ENCODE measurements around the gene GPA33. TPM values are rescaled to one million over a fixed set of nuclear protein-coding genes. Genes with fewer than 3 reads are reported as not detected.

The GPA33 gene
- total and polyA plus RNA-seq, 5 donors: 0.11 to 0.36 (median 0.23) TPM; not detected in 1

DNA sequence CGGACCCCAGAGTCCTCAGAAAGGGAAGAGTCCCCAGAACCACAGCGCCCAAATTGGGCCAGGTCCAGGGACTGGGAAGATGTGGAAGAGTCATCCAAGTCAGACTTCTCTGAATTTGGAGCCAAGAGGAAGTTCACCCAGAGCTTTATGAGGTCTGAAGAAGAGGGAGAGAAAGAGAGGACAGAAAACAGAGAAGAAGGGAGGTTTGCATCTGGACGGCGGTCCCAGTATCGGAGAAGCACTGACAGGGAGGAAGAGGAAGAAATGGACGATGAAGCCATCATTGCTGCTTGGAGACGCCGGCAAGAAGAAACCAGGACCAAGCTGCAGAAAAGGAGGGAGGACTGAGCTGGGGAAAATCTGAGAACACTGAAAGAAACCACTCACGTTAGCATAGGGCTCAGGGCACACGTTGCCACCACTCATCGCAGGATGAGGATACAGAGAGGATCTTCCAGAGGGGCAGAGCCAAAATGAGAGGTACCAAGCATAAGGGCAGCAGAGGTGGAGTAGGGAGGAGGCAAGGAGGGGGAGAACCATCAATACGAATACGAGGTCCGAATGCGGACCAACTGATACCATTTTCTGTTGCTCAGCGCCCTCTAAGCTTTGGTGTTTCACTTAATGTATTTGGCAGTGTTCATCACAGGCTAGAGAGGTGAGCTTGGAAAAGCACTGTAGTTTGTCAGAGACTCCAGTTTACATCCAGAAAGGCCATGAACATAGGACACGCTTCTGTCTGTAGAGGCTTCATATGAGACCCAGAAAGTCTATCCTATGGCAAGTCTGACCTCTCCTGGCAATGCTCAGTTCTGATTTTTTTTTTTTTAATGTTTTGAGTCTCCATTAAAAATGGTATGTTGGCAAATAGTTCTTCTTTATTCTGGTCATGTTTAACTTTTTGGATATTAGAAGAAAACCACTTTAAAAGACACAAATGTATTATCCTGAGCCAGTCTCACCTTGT is 38.4 kb upstream of the GPA33 start:
- Histone ChIP-seq H3K27me3 (ENCODE audit: control insufficient read depth, insufficient read depth) (no peaks in the 10 kb centered on the region), H3K4me1 (ENCODE audit: control insufficient read depth, insufficient read depth, low read length) (no peaks in the 10 kb centered on the region), H3K27ac (ENCODE audit: low read length) (no peak overlapping the region), H3K9me3 (ENCODE audit: control insufficient read depth, low read length) (no peaks in the 10 kb centered on the region), H3K4me3 (ENCODE audit: low read length) (no peak overlapping the region)
- peak in 1 of 3 donors; percentile 39 for DNase-seq
- WGBS: 77% methylated on average over 17 of the region's 17 CpGs
- no peak for ATAC-seq
- intact Hi-C loops (cut with DNase I): loop anchor here in 1 of 4 donors (5.0 kb wide), 1 partner anchor 51 kb away; no protein-coding TSS in a partner anchor

DNA sequence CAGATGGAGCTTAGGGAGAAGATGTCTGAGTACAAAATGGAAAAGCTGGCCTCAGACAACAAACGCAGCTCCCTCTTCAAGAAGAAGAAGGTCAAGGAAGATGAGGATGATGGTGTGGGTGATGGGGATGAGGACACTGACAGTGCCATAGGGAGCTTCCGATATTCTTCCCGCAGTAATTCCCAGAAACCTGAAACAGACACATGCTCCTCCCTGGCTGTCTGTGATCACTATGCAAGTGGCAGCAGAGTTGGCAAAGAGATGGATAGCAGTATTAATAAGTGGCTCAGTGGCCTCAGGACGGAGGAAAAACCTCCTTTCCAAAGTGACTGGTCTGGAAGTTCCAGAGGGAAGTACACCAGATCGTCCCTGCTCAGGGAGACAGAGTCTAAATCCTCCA is 37.5 kb upstream of the GPA33 start:
- WGBS: 86% methylated on average over 5 of the region's 5 CpGs
- Histone ChIP-seq H3K4me1 (ENCODE audit: control insufficient read depth, insufficient read depth, low read length) (no peaks in the 10 kb centered on the region), H3K27me3 (ENCODE audit: control insufficient read depth, insufficient read depth) (no peaks in the 10 kb centered on the region), H3K27ac (ENCODE audit: low read length) (no peak overlapping the region), H3K9me3 (ENCODE audit: control insufficient read depth, low read length) (no peaks in the 10 kb centered on the region), H3K4me3 (ENCODE audit: low read length) (no peak overlapping the region)
- ATAC-seq (no peak), DNase-seq (no peak)
- intact Hi-C loops (cut with DNase I): loop anchor here in 1 of 4 donors (5.0 kb wide), 1 partner anchor 50 kb away; no protein-coding TSS in a partner anchor

DNA sequence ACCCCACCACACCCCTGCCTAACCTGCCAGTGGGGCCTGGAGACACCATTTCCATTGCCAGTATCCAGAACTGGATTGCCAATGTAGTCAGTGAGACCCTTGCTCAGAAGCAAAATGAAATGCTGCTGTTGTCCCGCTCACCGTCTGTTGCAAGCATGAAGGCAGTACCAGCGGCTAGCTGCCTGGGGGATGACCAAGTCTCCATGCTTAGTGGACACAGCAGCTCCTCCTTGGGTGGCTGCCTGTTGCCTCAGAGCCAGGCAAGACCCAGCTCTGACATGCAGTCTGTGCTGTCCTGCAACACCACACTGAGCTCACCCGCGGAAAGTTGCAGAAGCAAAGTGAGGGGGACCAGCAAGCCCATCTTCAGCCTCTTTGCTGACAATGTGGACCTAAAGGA is 37.1 kb upstream of the GPA33 start:
- 94% methylated on average over 5 of the region's 5 CpGs for WGBS
- intact Hi-C loops (cut with DNase I): loop anchor here in 1 of 4 donors (5.0 kb wide), 1 partner anchor 50 kb away; no protein-coding TSS in a partner anchor
- no peaks in the 10 kb centered on the region for H3K4me1 ChIP-seq (ENCODE audit: control insufficient read depth, insufficient read depth, low read length)
- H3K9me3 ChIP-seq (ENCODE audit: control insufficient read depth, low read length): no peaks in the 10 kb centered on the region
- H3K27me3 ChIP-seq (ENCODE audit: control insufficient read depth, insufficient read depth): no peaks in the 10 kb centered on the region
- H3K27ac ChIP-seq (ENCODE audit: low read length): no peak overlapping the region
- DNase-seq: peak in 1 of 3 donors; percentile 41
- no peak overlapping the region for H3K4me3 ChIP-seq (ENCODE audit: low read length)
- ATAC-seq: no peak

DNA sequence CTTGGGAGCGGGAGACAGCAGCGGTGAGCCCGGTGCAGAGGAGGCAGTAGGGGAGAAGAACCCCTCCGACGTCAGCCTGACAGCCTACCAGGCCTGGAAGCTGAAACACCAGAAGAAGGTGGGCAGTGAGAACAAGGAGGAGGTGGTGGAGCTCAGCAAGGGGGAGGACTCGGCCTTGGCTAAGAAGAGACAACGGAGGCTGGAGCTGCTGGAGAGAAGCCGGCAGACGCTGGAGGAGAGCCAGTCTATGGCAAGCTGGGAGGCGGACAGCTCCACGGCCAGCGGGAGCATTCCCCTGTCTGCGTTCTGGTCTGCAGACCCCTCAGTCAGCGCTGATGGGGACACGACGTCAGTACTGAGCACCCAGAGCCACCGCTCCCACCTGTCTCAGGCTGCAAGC is 36.6 kb upstream of the GPA33 start:
- DNase-seq: peak in 2 of 3 donors; percentile 41 to 46
- 75% methylated on average over 17 of the region's 17 CpGs for WGBS
- Histone ChIP-seq H3K9me3 (ENCODE audit: control insufficient read depth, low read length) (no peaks in the 10 kb centered on the region), H3K27ac (ENCODE audit: low read length) (no peak overlapping the region), H3K27me3 (ENCODE audit: control insufficient read depth, insufficient read depth) (no peaks in the 10 kb centered on the region), H3K4me3 (ENCODE audit: low read length) (no peak overlapping the region), H3K4me1 (ENCODE audit: control insufficient read depth, insufficient read depth, low read length) (no peaks in the 10 kb centered on the region)
- intact Hi-C loops (cut with DNase I): loop anchor here in 1 of 4 donors (5.0 kb wide), 1 partner anchor 50 kb away; no protein-coding TSS in a partner anchor
- peak in 1 of 2 donors; percentile 7 for ATAC-seq

DNA sequence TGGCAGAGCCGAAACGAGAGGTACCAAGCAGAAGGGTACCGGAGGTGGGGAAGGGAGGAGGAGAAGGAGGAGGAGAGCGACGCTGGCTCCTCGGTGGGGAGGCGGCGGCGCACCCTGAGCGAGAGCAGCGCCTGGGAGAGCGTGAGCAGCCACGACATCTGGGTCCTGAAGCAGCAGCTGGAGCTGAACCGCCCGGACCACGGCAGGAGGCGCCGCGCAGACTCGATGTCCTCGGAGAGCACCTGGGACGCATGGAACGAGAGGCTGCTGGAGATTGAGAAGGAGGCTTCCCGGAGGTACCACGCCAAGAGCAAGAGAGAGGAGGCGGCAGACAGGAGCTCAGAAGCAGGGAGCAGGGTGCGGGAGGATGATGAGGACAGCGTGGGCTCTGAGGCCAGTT is 36.1 kb upstream of the GPA33 start:
- Histone ChIP-seq H3K4me1 (ENCODE audit: control insufficient read depth, insufficient read depth, low read length) (no peaks in the 10 kb centered on the region), H3K27ac (ENCODE audit: low read length) (no peak overlapping the region), H3K4me3 (ENCODE audit: low read length) (no peak overlapping the region), H3K27me3 (ENCODE audit: control insufficient read depth, insufficient read depth) (no peaks in the 10 kb centered on the region), H3K9me3 (ENCODE audit: control insufficient read depth, low read length) (no peaks in the 10 kb centered on the region)
- WGBS: 89% methylated on average over 28 of the region's 28 CpGs
- intact Hi-C loops (cut with DNase I): loop anchor here in 1 of 4 donors (5.0 kb wide), 1 partner anchor 49 kb away; no protein-coding TSS in a partner anchor
- no peak for ATAC-seq
- peak in 1 of 3 donors; percentile 46 for DNase-seq

DNA sequence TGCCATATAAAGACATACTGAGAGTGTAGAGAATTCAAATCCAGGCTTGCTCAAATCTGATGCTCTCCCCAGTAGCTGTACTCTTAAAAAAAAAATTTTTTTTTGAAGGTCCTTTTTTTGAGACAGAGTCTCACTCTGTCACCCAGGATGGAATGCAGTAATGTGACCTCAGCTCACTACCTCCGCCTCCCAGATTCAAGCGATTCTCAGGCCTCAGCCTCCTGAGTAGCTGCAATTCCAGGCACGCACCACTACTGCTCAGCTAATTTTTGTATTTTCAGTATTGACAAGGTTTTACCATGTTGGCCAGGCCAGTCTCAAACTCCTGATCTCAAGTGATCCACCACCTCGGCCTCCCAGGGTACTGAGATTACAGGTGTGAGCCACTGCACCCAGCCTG is 32.4 kb upstream of the GPA33 start:
- Histone ChIP-seq H3K27ac (ENCODE audit: low read length) (no peak overlapping the region), H3K4me3 (ENCODE audit: low read length) (no peak overlapping the region), H3K27me3 (ENCODE audit: control insufficient read depth, insufficient read depth) (no peaks in the 10 kb centered on the region), H3K4me1 (ENCODE audit: control insufficient read depth, insufficient read depth, low read length) (no peaks in the 10 kb centered on the region), H3K9me3 (ENCODE audit: control insufficient read depth, low read length) (no peaks in the 10 kb centered on the region)
- intact Hi-C loops (cut with DNase I): no loop called here
- ATAC-seq (no peak), DNase-seq (no peak)
- WGBS: 90% methylated on average over 4 of the region's 4 CpGs

DNA sequence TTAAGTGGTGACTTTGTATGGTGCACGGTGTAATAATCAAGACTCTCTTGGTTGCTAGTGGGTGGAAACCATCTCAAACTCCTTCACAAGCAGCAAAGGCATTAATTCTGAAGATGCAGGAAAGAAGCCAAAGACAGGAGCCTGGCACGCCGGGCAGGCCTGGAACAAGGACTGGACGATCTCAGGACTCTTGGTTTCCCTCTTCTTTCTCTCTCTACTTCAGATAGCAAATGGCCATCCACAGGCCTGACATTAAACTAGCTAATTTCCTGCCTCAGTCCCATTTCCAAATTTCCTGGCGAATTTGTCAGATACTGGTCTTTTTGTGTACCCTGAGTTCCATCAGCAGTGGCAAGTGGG is 31.9 kb upstream of the GPA33 start:
- Histone ChIP-seq H3K27ac (ENCODE audit: low read length) (no peak overlapping the region), H3K27me3 (ENCODE audit: control insufficient read depth, insufficient read depth) (no peaks in the 10 kb centered on the region), H3K9me3 (ENCODE audit: control insufficient read depth, low read length) (no peaks in the 10 kb centered on the region), H3K4me1 (ENCODE audit: control insufficient read depth, insufficient read depth, low read length) (no peaks in the 10 kb centered on the region), H3K4me3 (ENCODE audit: low read length) (no peak overlapping the region)
- 73% methylated on average over 5 of the region's 5 CpGs for WGBS
- no peak for ATAC-seq
- intact Hi-C loops (cut with DNase I): no loop called here
- DNase-seq: no peak

DNA sequence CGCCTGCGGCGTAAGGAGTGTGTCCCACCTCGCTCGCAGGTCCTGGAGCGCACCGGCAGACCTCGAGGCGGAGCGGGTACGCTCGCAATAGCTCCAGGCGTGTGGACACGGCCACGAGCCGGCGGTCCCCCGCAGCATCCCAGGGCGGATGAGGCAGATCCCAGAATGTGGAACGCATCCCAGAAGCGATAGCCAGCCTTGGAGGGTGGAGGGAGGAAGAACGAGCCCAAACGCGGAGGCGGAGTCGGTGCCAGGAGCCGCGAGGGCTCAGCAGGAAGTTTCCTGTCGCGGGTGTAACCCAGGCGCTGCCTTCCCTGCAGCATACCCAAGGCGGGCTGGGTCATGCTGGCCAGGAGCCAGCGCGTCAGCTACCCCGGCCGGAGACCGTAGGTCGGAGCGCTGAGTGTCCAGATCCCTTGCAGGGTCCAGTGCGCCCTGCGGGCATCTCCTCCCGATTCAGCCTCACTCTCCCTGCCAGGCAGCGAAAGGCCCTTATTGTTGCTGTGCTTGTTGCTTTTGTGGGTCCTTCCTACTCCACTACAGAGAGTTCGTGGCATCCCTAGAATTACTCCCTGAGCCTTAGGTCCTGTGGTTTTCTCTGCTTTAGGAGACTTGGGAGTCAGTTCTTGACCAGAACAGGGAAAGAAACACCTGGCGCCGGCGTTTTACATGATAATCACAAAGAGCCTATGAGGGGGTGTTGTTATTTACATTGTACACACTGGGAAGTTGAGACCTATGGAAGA is 31.4 kb upstream of the GPA33 start:
- Histone ChIP-seq H3K4me1 (ENCODE audit: control insufficient read depth, insufficient read depth, low read length) (no peaks in the 10 kb centered on the region), H3K9me3 (ENCODE audit: control insufficient read depth, low read length) (no peaks in the 10 kb centered on the region), H3K27me3 (ENCODE audit: control insufficient read depth, insufficient read depth) (no peaks in the 10 kb centered on the region), H3K27ac (ENCODE audit: low read length) (no peak overlapping the region), H3K4me3 (ENCODE audit: low read length) (no peak overlapping the region)
- 26% methylated on average over 47 of the region's 47 CpGs for WGBS
- intact Hi-C loops (cut with DNase I): no loop called here
- DNase-seq: peak; percentile 53 to 81 (median 77)
- ATAC-seq: peak; percentile 55 to 72

DNA sequence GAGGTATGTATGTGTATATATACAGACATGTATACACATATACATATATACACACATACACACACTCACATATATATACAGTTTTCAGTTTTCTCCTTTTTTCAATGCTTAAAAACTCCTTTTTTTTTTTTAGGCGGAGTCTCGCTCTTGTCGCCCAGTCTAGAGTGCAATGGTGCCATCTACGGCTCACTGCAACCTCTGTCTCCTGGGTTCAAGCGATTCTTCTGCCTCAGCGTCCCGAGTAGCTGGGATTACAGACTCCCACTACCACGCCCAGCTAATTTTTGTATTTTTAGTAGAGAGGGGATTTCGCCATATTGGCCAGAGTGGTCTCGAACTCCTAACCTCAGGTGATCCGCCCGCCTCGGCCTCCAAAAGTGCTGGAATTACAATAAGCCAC is 30.7 kb upstream of the GPA33 start:
- ATAC-seq: no peak
- Histone ChIP-seq H3K27me3 (ENCODE audit: control insufficient read depth, insufficient read depth) (no peaks in the 10 kb centered on the region), H3K27ac (ENCODE audit: low read length) (no peak overlapping the region), H3K4me3 (ENCODE audit: low read length) (no peak overlapping the region), H3K9me3 (ENCODE audit: control insufficient read depth, low read length) (no peaks in the 10 kb centered on the region), H3K4me1 (ENCODE audit: control insufficient read depth, insufficient read depth, low read length) (no peaks in the 10 kb centered on the region)
- 58% methylated on average over 13 of the region's 13 CpGs for WGBS
- intact Hi-C loops (cut with DNase I): no loop called here
- DNase-seq: no peak

DNA sequence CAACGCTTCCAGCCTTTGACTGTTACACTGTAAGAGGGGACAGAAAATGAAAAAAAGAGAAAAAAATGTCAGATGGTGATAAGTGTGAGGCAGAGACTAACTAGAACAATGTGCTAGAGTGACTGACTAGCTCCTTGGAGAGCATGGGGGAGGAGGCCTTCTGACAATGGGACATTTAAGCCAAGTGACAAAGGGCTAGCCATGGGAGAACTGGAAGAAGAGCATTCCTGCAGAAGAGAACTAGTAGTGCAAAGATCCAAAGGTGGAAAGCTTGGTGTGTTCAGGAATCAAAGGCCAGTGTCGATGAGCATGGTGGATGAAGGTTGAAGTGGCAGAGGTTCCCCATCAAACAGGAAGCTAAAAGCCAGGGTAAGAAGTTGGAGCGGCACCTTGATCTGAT is 29.5 kb upstream of the GPA33 start:
- intact Hi-C loops (cut with DNase I): no loop called here
- H3K27ac ChIP-seq (ENCODE audit: low read length): no peak overlapping the region
- no peak overlapping the region for H3K4me3 ChIP-seq (ENCODE audit: low read length)
- no peaks in the 10 kb centered on the region for H3K27me3 ChIP-seq (ENCODE audit: control insufficient read depth, insufficient read depth)
- DNase-seq: no peak
- H3K4me1 ChIP-seq (ENCODE audit: control insufficient read depth, insufficient read depth, low read length): no peaks in the 10 kb centered on the region
- no peak for ATAC-seq
- 88% methylated on average over 3 of the region's 3 CpGs for WGBS
- no peaks in the 10 kb centered on the region for H3K9me3 ChIP-seq (ENCODE audit: control insufficient read depth, low read length)

DNA sequence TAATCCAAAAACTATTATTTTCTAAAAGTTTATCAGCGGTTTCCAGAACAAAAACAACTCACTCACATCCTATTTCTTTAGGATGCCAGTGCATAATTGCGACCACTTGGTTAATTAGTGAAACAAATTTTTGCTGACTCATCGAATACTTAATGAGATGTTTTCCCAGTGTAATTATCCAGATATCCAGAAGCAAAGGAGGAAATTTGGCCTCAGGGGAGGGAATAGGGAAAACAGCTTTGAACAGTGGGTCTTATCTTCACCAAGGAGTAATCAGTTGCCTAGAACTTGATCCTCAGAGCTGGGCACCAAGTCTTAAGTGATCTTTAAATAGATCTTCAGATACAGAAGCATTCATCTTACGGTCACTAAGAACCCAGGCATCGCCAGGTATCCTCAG is 28.0 kb upstream of the GPA33 start:
- no peaks in the 10 kb centered on the region for H3K9me3 ChIP-seq (ENCODE audit: control insufficient read depth, low read length)
- no peak overlapping the region for H3K27ac ChIP-seq (ENCODE audit: low read length)
- no peak for DNase-seq
- H3K27me3 ChIP-seq (ENCODE audit: control insufficient read depth, insufficient read depth): no peaks in the 10 kb centered on the region
- H3K4me1 ChIP-seq (ENCODE audit: control insufficient read depth, insufficient read depth, low read length): no peaks in the 10 kb centered on the region
- no peak for ATAC-seq
- intact Hi-C loops (cut with DNase I): no loop called here
- WGBS: 84% methylated on average over 5 of the region's 5 CpGs
- H3K4me3 ChIP-seq (ENCODE audit: low read length): no peak overlapping the region

All from right cardiac atrium (tissue), 5 donors.